GM19025 (cell line): ENCODE measurements around the gene CLIC4.
"Not testable (repeated sequence)": the region's sequence is repeated elsewhere in the genome, so short reads cannot be mapped to it uniquely, and the experiment has no call there.

Experiments
- ATAC-seq: cut with Tn5 transposase; IDR thresholded peaks from one replicate; pipeline ENCODE4 v1.9.1; 2021; ENCODE audit warnings: mild to moderate bottlenecking, low read depth, moderate library complexity; ENCODE audit not compliant: unreplicated experiment

The CLIC4 gene

DNA sequence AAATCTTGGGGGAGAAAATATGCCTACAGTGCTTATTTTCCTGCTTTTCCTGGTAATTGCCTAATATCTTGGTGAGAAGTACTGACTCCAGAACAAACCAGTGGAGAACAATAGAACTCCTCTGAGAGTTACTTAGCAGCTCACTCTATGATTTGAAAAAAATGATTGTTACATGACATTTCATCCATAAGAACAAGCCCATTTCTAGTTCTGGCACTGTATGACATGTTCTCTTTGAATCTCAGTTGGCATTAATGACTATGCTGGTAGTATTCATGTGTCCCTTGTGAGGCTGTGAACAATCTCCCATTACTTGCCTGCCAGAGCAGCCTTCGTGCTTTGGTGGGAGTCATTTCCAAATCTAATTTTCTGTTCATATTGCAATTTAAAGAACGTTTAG is 58.0 kb downstream of the CLIC4 start:
- no peak for ATAC-seq

DNA sequence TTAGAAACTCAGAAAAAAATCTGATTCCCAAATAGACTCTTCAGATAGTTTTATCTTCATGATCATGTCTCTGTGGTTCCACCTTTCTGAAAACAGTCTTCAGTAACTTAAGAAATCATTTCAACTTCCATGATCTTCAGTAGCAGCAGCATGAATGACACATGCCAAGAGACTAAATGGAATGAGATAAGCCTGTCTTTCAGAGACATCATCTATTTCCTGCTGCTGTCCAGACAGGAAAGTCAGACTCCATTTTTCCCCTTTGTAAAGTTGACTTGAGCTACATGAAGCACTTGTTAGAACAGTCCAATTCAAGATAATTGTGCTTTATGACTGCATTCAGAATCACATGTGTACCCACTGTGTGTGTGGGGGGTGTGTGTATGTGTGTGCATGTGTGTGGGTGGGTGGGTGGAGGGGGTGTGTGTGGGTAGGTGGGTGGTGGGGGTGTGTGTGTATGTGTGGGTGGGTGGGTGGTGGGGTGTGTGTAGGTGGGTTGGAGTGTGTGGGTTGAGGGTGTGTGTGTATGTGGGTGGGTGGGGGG is 58.8 kb downstream of the CLIC4 start:
- ATAC-seq, result no peak

DNA sequence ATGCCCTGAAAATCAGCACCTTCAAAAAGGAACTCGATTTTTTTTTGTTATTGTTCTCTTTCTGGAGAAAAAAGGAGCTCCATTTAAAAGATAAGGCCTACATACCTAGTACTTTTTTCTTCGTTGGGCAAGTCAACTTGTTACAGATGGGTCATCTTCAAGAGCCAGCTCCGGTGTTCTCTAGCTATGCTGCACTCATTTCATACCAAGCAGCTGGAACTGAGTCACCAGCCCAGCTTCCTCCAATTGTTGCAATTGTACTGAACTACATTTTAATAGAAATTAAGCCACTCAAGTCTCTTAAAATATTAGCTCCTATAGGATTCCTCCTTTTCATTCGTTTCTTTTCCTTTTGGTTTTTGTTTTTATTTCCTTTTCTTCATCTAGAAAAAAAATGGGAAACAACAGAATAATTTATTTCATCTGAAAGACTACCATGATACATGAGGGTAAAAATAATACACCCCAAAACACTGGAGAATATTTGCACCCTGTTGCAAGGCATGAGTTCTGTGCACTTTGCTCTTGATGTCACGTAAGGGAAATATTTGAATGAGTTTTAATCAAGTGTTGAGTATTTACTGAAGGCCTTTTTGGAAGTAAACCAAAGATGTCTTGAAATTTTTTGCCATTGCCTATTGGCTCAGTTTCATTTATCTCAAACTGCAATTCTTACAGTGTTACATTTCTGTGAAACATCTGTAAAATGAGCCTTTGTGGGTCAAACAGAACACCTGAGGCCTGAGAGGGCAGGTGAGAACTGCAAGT is 60.5 kb downstream of the CLIC4 start:
- no peak for ATAC-seq

DNA sequence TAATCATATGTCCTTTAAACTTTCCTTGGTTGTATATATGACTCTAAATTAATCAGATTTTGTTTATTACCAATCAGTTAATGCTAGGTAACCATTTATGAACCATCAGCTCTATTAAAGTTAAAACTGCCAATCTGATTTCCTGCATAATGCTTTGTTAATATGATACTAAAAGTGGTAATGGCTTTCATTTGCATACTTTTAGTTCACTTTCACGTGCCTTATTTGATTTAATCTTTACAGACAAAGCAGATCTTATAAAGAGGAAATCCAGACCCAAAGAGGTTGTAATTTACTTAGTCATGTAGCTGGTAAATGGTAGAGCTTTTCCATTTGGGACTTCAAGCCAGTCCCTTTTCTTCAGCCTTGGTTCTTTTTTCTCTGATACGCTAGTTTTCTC is 61.3 kb downstream of the CLIC4 start:
- ATAC-seq, result no peak

DNA sequence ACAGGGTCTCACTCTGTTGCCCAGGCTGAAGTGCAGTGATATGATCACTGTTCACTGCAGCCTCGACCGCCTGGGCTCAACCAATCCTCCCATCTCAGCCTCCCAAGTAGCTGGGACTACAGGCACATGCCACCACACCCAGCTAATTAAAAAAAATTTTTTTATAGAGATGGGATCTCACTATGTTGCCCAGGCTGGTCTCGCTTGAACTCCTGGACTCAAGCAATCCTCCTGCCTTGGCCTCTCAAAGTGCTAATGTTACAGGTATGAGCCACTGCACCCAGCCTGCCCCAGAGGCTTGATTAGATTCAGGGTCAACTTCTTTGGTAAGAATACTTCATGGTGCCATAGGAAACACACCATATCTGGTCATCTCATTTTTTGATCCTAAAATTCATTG is 66.2 kb downstream of the CLIC4 start:
- ATAC-seq, result not testable (repeated sequence)

DNA sequence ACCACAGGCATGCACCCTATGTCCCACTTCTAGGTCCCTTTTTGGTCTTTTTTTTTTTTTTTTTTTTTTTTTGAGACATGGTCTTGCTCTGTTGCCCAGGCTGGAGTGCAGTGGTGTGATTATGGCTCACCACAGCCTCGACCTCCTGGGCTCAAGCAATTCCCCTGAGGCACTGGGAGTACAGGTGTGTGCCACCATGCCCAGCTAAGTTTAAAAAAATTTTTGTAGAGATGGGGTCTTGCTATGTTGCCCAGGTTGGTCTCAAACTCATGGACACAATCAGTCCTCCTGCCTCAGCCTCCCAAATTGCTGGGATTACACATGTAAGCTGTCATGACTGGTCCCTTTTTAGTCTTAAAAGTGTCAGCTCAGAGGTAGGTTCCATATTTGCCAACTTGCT is 75.0 kb downstream of the CLIC4 start:
- not testable (repeated sequence) for ATAC-seq

DNA sequence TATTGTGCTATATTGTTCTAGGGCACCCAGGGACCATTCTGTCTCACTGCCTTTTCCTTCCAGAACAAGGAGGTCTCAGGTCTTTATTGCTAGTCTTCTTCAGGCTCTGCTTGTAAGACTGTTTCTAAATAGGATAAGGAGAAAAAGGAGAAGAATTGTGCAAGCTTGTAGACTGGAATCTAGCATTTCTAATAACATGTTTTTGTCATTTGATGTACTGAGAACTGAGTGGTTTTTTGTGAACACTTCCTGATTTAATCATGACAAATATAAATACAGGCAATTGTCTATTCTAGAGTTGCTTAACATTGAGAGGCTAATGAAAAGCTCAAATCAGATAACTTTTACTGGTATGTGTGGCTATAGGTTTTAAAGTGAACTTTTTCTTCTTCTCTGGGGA is 77.6 kb downstream of the CLIC4 start:
- no peak for ATAC-seq

DNA sequence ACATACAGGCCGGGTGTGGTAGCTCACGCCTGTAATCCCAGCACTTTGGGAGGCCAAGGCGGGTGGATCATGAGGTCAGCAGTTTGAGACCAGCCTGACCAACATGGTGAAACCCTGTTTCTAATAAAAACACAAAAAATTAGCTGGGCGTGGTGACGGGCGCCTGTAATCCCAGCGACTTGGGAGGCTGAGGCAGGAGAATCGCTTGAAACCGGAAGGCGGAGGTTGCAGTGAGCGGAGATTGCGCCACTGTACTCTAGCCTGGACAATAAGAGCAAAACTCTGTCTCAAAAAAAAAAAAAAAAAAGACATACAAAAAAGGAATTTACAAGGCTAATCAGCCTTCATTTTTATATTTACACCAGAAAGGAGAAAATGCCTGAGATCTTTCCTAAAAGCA is 78.2 kb downstream of the CLIC4 start:
- not testable (repeated sequence) for ATAC-seq

DNA sequence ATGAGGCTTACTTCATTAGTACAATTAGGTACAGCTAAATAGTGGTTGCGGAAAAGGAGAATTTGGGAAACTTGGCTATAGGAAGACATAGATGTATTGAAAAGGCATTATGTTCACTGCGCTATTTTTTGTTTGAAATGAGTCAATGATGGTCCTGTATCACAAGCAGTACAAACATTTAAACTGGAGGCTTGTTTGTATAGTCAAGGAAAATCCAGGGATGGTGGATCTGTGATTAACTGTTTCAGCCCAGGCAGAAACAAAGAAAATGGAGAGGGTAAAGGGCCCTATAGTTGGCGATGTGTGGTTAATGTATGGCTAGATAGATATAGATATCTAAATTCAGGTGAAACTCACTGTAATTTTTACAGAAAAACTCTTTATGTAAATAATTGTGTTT is 79.9 kb downstream of the CLIC4 start:
- no peak for ATAC-seq

DNA sequence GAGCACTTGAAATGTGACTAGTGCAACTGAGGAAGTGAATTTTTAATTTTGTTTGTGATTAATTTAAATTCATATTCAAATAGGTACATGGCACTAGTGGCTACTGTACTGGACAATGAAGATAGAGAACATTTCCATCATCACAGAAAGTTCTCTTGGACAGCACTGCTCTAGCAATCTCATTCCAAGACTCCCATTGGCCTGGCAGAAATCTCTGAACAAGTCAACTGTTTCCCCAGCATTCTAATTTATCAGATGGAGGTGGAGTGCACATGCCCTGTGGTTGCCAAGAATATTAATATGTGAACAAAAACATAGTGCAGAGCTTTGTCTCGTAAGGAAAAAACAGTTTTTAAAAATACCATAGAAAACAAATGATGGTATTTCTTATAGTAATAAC is 81.3 kb downstream of the CLIC4 start:
- no peak for ATAC-seq

DNA sequence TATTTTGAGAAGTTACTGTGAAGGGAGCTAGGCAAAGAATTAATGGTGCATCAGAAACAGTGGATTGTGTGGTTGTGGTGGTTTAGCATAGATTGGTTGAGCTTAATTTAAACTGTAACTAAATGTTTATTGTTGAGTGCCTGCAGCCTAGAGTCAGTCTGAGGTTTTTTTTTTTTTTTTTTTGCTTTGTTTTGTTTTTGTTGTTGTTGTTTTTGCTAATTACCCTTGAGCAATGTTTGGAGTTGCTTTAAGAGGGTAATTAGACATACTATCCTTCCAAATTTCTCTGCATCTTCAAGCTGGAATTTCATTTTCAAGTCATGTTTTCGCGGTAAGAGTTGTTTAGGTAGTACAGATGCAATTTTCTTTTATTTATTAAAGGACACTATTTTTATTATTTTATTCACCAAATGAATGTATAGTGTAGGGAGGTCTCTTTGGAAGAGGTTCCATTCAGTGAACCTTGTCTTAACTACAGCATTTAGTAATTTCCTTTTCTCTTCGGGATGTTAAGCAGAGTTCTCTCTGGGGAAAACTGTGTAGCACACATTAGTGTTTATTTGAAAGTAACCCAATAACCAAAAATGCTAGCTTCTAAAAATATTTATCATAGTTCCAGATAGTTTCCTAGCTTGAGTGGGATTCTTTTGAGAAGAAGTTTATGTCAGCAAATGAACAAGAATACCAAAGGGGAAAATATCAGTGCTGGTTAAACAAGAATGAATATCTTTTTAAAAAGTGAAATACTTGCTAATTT is 82.3 kb downstream of the CLIC4 start:
- ATAC-seq, result no peak

DNA sequence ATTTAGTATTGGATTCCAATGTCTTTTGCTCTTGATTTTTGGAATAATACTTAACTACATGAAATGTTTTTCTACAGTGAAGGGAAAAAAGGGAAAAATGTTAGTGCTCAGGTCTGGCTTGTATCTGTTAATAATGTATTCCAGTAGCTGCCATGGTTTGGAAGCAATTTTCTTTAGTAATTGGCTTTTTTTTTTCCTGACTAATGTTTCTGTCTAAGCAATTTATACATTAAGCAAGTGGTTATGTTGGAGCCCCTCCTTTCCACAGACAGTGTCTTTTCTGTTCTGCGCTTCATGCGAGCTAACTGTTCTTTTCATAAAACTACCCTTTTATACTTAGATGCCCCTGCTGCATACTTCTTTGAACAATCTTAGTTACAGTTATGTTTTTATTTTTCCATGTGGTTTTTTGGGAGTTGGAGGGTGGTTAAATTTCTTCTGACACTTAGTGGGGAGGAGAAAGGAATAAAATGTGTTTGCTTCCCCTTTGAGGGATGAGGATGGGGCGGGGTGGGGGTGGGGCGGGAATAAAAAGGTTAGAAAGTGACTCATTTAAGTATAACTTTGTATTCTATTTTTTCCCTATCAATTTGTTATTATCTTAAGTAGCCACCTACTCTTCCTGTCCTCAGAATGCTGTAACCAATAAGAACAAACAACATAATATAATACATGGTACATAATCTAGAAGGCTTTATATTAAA is 83.1 kb downstream of the CLIC4 start:
- no peak for ATAC-seq

DNA sequence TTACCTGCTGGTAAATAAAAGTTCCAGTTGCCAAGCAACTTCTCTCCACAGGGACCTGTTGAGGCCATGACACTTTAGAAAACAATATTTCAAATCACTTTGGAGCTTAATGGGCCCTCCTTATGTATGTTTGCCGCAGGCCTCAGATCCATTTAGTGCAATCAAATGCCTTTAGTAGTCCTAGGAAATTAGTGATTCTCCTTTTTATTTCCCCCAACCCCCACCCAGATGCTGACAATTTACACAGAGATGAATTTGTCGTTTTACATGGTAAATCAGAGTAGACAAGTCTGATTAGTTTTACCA is 83.6 kb downstream of the CLIC4 start:
- no peak for ATAC-seq

DNA sequence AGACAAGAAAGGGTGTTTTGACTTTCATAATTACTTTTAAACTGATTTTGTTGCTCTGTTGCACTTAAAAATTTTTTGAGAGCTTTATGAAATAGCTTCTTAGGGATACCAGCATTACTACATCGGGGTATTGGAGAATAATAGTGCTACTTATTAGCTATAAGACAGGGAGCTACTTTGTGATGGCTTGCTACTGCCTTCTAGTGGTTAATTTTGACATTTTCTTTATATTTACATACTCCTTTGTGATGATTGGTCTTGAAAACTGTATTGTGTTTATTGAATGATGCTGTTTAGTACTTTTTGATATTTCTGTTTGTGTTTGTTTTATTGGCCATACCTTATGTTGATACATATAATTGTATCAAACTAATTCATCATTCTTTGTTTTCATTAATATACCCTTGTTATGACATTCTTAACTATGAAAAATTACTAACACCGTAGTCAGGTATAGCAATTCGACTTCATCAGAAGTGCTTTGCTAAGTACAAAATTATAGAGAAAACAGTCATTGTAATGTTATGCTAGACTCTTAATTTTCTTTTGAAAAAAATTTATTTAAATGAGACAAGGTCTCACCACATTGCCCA is 85.5 kb downstream of the CLIC4 start:
- ATAC-seq, result no peak

DNA sequence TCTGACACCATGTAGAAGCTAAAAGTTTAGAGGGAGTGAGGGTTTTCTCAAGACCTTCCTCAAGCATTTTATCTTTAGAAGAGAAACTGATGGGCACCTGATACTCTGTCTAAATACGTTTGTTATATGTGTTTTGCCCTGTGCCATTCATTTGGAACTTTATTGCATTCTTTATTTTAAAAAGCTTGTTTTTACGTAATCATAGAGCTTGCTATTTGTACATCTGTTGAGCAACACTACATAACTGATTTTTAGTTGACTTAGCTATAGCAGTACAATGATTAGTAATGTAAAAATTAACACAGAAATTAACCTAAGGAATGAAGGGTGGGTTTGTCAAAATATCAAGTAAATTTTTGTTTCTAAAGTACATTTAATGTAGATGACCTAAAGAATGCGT is 96.3 kb downstream of the CLIC4 start:
- ATAC-seq, result no peak

DNA sequence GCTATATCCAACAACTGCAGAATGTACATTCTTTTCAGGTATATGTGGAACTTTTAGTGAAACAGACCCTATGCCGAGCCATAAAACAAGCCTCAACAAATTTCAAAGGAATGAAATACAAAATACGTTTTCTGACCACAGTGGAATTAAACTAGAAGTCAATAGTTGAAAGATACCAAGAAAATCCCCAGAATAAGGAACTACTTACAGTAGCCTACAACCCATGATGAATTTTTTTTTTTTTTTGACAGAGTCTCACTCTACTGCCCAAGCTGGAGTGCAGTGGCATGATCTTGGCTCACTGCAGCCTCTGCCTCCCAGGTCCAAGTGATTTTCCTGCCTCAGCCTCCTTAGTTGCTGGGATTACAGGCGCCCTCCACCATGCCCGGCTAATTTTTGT is 101.4 kb downstream of the CLIC4 start:
- no peak for ATAC-seq

DNA sequence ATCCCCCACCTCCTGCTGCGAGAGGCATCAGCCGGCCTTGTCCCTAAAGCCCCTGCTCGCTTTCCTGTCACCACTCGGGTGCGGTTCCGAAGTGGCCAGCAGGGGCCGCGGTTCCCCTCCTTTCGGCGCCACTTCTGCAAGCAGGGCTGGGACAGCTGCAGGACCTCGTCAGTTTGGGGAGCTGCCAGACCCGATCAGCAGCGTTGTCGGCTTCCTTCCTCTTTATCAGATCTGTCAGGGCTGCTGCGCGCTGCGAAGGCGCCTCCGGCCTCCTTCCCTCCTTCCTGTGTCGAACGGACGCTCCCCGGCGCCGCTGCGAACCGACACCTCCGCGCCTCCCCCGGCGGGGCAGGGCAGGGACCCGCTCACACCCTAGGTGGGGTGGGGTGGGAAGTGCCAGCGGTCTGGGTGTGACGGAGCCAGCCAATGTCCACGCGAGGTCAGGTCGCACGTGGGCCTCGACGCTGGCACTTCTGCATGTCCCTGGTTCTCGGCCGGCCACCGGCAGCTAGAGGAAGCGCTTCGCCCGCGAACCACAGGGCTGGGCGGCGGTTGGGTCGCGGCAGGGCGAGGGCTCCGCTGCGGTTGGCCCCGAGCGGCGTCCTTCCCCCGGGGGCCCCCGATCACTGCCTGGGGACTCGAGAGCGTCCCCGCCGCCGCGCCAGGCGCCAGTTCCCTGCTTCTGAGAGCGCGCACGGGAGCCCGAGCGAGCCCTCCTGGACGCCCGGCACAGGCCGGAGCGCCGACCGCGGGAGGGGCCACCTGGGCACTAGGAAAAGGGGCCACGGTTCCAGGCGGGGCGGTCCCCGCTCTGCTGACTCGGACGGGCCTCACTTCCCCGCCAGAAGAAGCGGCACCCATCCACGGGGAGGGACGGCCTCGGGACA is 103.0 kb downstream of the CLIC4 start:
- ATAC-seq, result peak; percentile 94

DNA sequence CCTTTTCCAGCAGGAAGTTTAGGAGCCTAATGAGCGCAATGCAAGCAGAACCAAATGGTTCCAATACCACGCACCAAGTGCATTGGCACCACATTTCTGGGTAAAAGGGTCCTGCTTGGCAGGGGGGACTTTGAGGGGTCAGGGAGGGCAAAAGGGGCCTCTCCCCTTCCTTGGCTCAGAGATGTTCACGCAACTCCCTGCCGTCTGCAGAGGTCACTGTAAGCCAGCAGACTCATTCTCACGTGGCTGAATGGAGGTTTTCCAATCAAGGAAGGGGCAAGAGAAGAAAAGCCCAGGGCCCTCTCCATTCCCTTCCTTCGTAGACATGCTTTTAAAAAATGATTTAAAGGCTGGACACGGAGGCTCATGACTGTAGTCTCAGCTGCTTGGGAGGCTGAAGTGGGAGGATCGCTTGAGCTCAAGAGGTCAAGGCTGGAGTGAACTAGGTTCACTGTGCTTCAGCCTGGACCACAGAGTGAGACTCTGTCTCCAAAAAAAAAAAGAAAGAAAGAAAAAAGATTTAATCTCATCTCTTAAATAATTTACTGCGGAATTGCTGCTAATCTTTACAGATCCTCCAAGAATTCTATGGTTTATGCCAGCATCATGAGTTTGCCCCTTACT is 104.5 kb downstream of the CLIC4 start:
- ATAC-seq, result no peak

DNA sequence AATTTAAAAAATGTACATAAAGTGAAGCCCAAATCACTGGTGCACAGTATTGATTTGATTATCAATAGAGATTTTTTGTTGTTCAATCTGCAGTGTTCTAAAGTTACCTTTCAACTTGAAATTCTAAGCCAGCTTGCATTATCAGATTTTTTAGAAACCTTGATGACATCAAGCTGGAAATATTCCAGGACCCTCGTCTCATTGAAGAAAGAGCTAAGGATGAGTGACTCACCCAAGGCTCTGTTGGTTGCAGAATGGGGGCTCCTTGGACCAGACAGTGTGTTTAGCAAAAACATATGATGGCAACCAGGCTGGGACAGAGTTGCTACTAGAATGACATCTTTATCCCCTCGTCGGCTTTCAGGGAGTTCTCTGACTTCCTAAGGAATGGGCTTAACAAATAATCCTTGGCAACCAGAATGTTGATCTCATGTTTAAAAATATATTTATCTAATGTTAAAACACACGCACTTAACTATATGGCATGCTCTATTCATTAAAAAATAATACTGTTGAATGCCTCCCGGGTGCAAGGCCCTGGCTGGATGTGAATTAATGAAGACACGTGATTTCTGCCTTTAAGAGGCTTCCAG is 105.2 kb downstream of the CLIC4 start:
- ATAC-seq, result no peak
